ENCODE results near the gene SLC30A2.
A peak's percentile ranks its signal among the peaks of the same experiment; 100 is the strongest.

Gene SLC30A2

GRCh38 chr1:26070296-26070962, 24.5 kb upstream of the SLC30A2 start:
- DNase-seq (ENCODE audit: low spot score), result no peak

GRCh38 chr1:26069941-26070295, 24.0 kb upstream of the SLC30A2 start:
- DNase-seq (ENCODE audit: low spot score), result no peak

GRCh38 chr1:26067432-26067911, 21.6 kb upstream of the SLC30A2 start, which contains the start of gene TRIM63:
TSS of gene TRIM63 (minus strand) at chr1:26067630. CDS start at chr1:26067494, 136 bp downstream.
- DNase-seq (ENCODE audit: low spot score), result no peak

- DNase-seq (ENCODE audit: low spot score), result no peak
These were observed 20.9 kb upstream of the SLC30A2 start for GRCh38 chr1:26066857-26067256.

- DNase-seq (ENCODE audit: low spot score), result no peak
These were observed 20.2 kb upstream of the SLC30A2 start for GRCh38 chr1:26066160-26066559.

- no peak for DNase-seq (ENCODE audit: low spot score)
These were observed 18.6 kb upstream of the SLC30A2 start for GRCh38 chr1:26064553-26064952.

GRCh38 chr1:26060832-26061574, 15.1 kb upstream of the SLC30A2 start:
- DNase-seq (ENCODE audit: low spot score), result no peak

- no peak for DNase-seq (ENCODE audit: low spot score)
These were observed 14.0 kb upstream of the SLC30A2 start for GRCh38 chr1:26059906-26060305.

GRCh38 chr1:26058052-26058595, 12.2 kb upstream of the SLC30A2 start:
- no peak for DNase-seq (ENCODE audit: low spot score)

GRCh38 chr1:26057189-26057588, 11.3 kb upstream of the SLC30A2 start:
- no peak for DNase-seq (ENCODE audit: low spot score)

- no peak for DNase-seq (ENCODE audit: low spot score)
These were observed 9.1 kb upstream of the SLC30A2 start for GRCh38 chr1:26055041-26055440.

- DNase-seq (ENCODE audit: low spot score), result no peak
These were observed 8.0 kb upstream of the SLC30A2 start for GRCh38 chr1:26053718-26054560.

GRCh38 chr1:26050248-26050640, 4.3 kb upstream of the SLC30A2 start:
- no peak for DNase-seq (ENCODE audit: low spot score)

GRCh38 chr1:26049531-26050247, 3.8 kb upstream of the SLC30A2 start:
- DNase-seq (ENCODE audit: low spot score), result peak; percentile 53

GRCh38 chr1:26047278-26047874, 1.5 kb upstream of the SLC30A2 start:
- no peak for DNase-seq (ENCODE audit: low spot score)

GRCh38 chr1:26046246-26047095, 553 bp upstream of the SLC30A2 start:
- no peak for DNase-seq (ENCODE audit: low spot score)

GRCh38 chr1:26044971-26045721, 772 bp downstream of the SLC30A2 start:
- DNase-seq (ENCODE audit: low spot score), result no peak

GRCh38 chr1:26044414-26044813, 1.5 kb downstream of the SLC30A2 start:
- no peak for DNase-seq (ENCODE audit: low spot score)

- no peak for DNase-seq (ENCODE audit: low spot score)
These were observed 2.2 kb downstream of the SLC30A2 start for GRCh38 chr1:26043765-26044164.

- DNase-seq (ENCODE audit: low spot score), result no peak
These were observed 3.9 kb downstream of the SLC30A2 start for GRCh38 chr1:26041978-26042377.

All from AG08396 (cell line).